CD14-positive monocyte (primary cell): ENCODE results near the gene RPS8. TPM values are rescaled to one million over a fixed set of nuclear protein-coding genes. Genes with fewer than 3 reads are reported as not detected.

Experiments used
- DNase-seq, 3 donors: peaks; one replicate each; pipeline ENCODE4 v3.0.0-alpha.2; 2011 to 2022
- H2AFZ ChIP-seq: 2 replicates; pipeline ENCODE4 v1.6.0; 2012; ENCODE audit warnings: mild to moderate bottlenecking, low read depth, low read length, inconsistent platforms; ENCODE audit not compliant: insufficient read depth, poor library complexity, severe bottlenecking
- H3K27ac ChIP-seq, 2 donors: 1 replicate in 1 of 2; 2 replicates in 1 of 2; pipeline ENCODE4 v1.5.1; 2012 to 2013; ENCODE audit warnings: low read length in 2 of 2, control low read depth in 1 of 2, inconsistent platforms in 1 of 2, low read depth in 1 of 2, mild to moderate bottlenecking in 1 of 2
- H3K27me3 ChIP-seq, 2 donors: one replicate each; pipeline versions ENCODE4 v1.6.0 to v1.6.1; 2011 to 2013; ENCODE audit warnings: low read length in 2 of 2; ENCODE audit not compliant: control insufficient read depth in 2 of 2, insufficient read depth in 2 of 2
- H3K36me3 ChIP-seq, 2 donors: replicated peaks in 1 of 2; 1 replicate in 1 of 2; 2 replicates in 1 of 2; pipeline versions ENCODE4 v1.5.1 to v1.6.1; 2012 to 2013; ENCODE audit warnings: low read length in 2 of 2, control low read depth in 1 of 2, inconsistent platforms in 1 of 2, mild to moderate bottlenecking in 1 of 2; ENCODE audit not compliant: insufficient read depth in 2 of 2, control insufficient read depth in 1 of 2
- H3K4me1 ChIP-seq, 2 donors: 1 replicate in 1 of 2; 2 replicates in 1 of 2; pipeline versions ENCODE4 v1.5.1 to v1.6.1; 2012 to 2013; ENCODE audit warnings: low read length in 2 of 2, control low read depth in 1 of 2, inconsistent platforms in 1 of 2, mild to moderate bottlenecking in 1 of 2, moderate library complexity in 1 of 2; ENCODE audit not compliant: insufficient read depth in 2 of 2, control insufficient read depth in 1 of 2
- H3K4me2 ChIP-seq: replicated peaks from 2 replicates; pipeline ENCODE3; 2012; ENCODE audit warnings: low read length, moderate library complexity, mild to moderate bottlenecking; ENCODE audit not compliant: poor library complexity, severe bottlenecking; ENCODE audit errors: extremely low read depth
- H3K4me3 ChIP-seq, 3 experiments: fragments of 200-600 bp in 1 of 3; sonication (generic) in 1 of 3; replicated peaks in 1 of 3; 1 replicate in 2 of 3; 2 replicates in 1 of 3; pipeline ENCODE4 v1.5.1; 2011 to 2013; ENCODE audit warnings: low read length in 3 of 3, mild to moderate bottlenecking in 3 of 3, control low read depth in 2 of 3, low read depth in 2 of 3, inconsistent platforms in 1 of 3, moderate library complexity in 1 of 3
- H3K79me2 ChIP-seq: 2 replicates; pipeline ENCODE4 v1.6.0; 2012; ENCODE audit warnings: mild to moderate bottlenecking, control low read depth, inconsistent platforms, low read length, moderate library complexity; ENCODE audit not compliant: insufficient read depth
- H3K9ac ChIP-seq: 2 replicates; pipeline ENCODE4 v1.6.0; 2017; ENCODE audit warnings: low read length, mild to moderate bottlenecking; ENCODE audit not compliant: insufficient read depth, poor library complexity, severe bottlenecking
- H3K9me3 ChIP-seq, 2 donors: replicated peaks in 1 of 2; 1 replicate in 1 of 2; 2 replicates in 1 of 2; pipeline versions ENCODE4 v1.5.1 to v1.6.1; 2012 to 2013; ENCODE audit warnings: low read length in 2 of 2, control low read depth in 1 of 2; ENCODE audit not compliant: control insufficient read depth in 1 of 2, insufficient read depth in 1 of 2
- H4K20me1 ChIP-seq: 2 replicates; pipeline ENCODE4 v1.6.0; 2012; ENCODE audit warnings: mild to moderate bottlenecking, low read length, control low read depth, moderate library complexity; ENCODE audit not compliant: insufficient read depth
- H3K27ac Mint-ChIP-seq, 7 donors: one replicate each; pipeline ENCODE4 v1.8.0; 2020; ENCODE audit warnings: mild to moderate bottlenecking in 7 of 7, mixed read lengths in 7 of 7, moderate library complexity in 6 of 7, inconsistent platforms in 2 of 7
- H3K27me3 Mint-ChIP-seq, 3 donors: one replicate each; pipeline ENCODE4 v1.8.0; 2021 to 2022; ENCODE audit warnings: low read depth in 3 of 3, mild to moderate bottlenecking in 3 of 3, mixed read lengths in 3 of 3, moderate library complexity in 3 of 3, inconsistent platforms in 1 of 3
- H3K36me3 Mint-ChIP-seq, 2 donors: one replicate each; pipeline ENCODE4 v1.8.0; 2020; ENCODE audit warnings: mixed read lengths in 2 of 2, inconsistent platforms in 1 of 2, mild to moderate bottlenecking in 1 of 2
- H3K4me1 Mint-ChIP-seq: one replicate; pipeline ENCODE4 v1.8.0; 2020; ENCODE audit warnings: mild to moderate bottlenecking, mixed read lengths
- H3K4me3 Mint-ChIP-seq, 2 donors: one replicate each; pipeline ENCODE4 v1.8.0; 2020; ENCODE audit warnings: mild to moderate bottlenecking in 2 of 2, mixed read lengths in 2 of 2, moderate library complexity in 1 of 2
- H3K9me3 Mint-ChIP-seq, 7 donors: one replicate each; pipeline ENCODE4 v1.8.0; 2020 to 2022; ENCODE audit warnings: mixed read lengths in 7 of 7, mild to moderate bottlenecking in 6 of 7, moderate library complexity in 6 of 7, inconsistent platforms in 2 of 7
- CTCF ChIP-seq: fragments of 200-600 bp; IDR thresholded peaks from one replicate; pipeline ENCODE4 v1.8.0; 2022; ENCODE audit warnings: antibody characterized with exemption, mild to moderate bottlenecking
- WGBS: methylation state at CpG from one replicate; pipeline ENCODE4 v1.1.5; 2013; ENCODE audit warnings: missing lambda C conversion rate; ENCODE audit not compliant: insufficient coverage; 5-methylcytosine and 5-hydroxymethylcytosine counted together
- intact Hi-C, 2 donors: fragments of 100-400 bp; cut with micrococcal nuclease; formaldehyde crosslinking; loops; one replicate each; pipeline versions ENCODE4 v1.15.0 to v1.15.1; 2023
- polyA plus RNA-seq, 3 donors: library from polyadenylated mRNA; depleted of rRNA in 1 of 3; unstranded in 2 of 3; stranded (reverse) in 1 of 3; fragments of 300-500 nt in 2 of 3; fragments of >200 nt in 1 of 3; fragmentation: Illumina TruSeq in 2 of 3; gene quantifications; 1 replicate in 2 of 3; 2 replicates in 1 of 3; pipeline ENCODE4 v1.2.3, GENCODE V29; 2012 to 2021

Gene RPS8
- polyA plus RNA-seq, 3 donors = 413 to 1,619 (median 419) TPM

- Mint-ChIP-seq H3K9me3 (no peaks in the 10 kb centered on the region), H3K4me1 (peaks cover 66% of the 10 kb centered on the region), H3K36me3 (peaks cover 6 to 7% of the 10 kb centered on the region in 2 donors), H3K4me3 (no peak overlapping the region), H3K27ac (peak overlapping the region in 1 of 7 donors; percentile 64), H3K27me3 (peaks cover 0 to 1% (median 0%) of the 10 kb centered on the region in 3 donors)
- Histone ChIP-seq H3K9ac (no peak overlapping the region), H3K27ac (no peak overlapping the region), H3K4me1 (peaks cover 55 to 61% of the 10 kb centered on the region in 2 donors), H4K20me1 (no peaks in the 10 kb centered on the region), H3K9me3 (no peaks in the 10 kb centered on the region), H3K4me3 (no peak overlapping the region), H3K79me2 (no peaks in the 10 kb centered on the region), H3K27me3 (no peaks in the 10 kb centered on the region), H3K4me2 (no peak overlapping the region), H2AFZ (no peak overlapping the region), H3K36me3 (no peaks in the 10 kb centered on the region)
- TF ChIP-seq CTCF = no peak
- DNase-seq = no peak
- intact Hi-C loops = no loop called here
- WGBS = 100% methylated on average over 1 of the region's 2 CpGs
Measured at GRCh38 chr1:44817307-44817706, 42.0 kb downstream of the RPS8 start.

GRCh38 chr1:44817771-44818495 is 42.6 kb downstream of the RPS8 start:
- no peaks in the 10 kb centered on the region for H3K9me3 ChIP-seq
- Mint-ChIP-seq H3K9me3 (no peaks in the 10 kb centered on the region), H3K36me3 (peaks cover 6 to 7% of the 10 kb centered on the region in 2 donors), H3K27me3 (peaks cover 0 to 1% (median under 1%) of the 10 kb centered on the region in 3 donors), H3K4me1 (peaks cover 61% of the 10 kb centered on the region), H3K27ac (peak overlapping the region; percentile 16 to 100 (median 90)), H3K4me3 (peak overlapping the region in 1 of 2 donors; percentile 18)
- no peaks in the 10 kb centered on the region for H3K36me3 ChIP-seq
- TF ChIP-seq CTCF = no peak
- no peak overlapping the region for H2AFZ ChIP-seq
- no peaks in the 10 kb centered on the region for H4K20me1 ChIP-seq
- H3K79me2 ChIP-seq = no peaks in the 10 kb centered on the region
- no peaks in the 10 kb centered on the region for H3K27me3 ChIP-seq
- WGBS = 94% methylated on average over 8 of the region's 11 CpGs
- no peak overlapping the region for H3K9ac ChIP-seq
- DNase-seq = peak in 1 of 3 donors; percentile 10
- no peak overlapping the region for H3K27ac ChIP-seq
- intact Hi-C loops = loop anchor here (2.0 kb wide), 1 partner anchor 17 kb away; the partner anchor contains the start of gene PLK3 (in 2 of the 2)
- H3K4me3 ChIP-seq = no peak overlapping the region
- peaks cover 52 to 55% of the 10 kb centered on the region in 2 donors for H3K4me1 ChIP-seq
- H3K4me2 ChIP-seq = no peak overlapping the region
